Measurements from ENCODE around the gene HYDIN.

HYDIN gene

DNA sequence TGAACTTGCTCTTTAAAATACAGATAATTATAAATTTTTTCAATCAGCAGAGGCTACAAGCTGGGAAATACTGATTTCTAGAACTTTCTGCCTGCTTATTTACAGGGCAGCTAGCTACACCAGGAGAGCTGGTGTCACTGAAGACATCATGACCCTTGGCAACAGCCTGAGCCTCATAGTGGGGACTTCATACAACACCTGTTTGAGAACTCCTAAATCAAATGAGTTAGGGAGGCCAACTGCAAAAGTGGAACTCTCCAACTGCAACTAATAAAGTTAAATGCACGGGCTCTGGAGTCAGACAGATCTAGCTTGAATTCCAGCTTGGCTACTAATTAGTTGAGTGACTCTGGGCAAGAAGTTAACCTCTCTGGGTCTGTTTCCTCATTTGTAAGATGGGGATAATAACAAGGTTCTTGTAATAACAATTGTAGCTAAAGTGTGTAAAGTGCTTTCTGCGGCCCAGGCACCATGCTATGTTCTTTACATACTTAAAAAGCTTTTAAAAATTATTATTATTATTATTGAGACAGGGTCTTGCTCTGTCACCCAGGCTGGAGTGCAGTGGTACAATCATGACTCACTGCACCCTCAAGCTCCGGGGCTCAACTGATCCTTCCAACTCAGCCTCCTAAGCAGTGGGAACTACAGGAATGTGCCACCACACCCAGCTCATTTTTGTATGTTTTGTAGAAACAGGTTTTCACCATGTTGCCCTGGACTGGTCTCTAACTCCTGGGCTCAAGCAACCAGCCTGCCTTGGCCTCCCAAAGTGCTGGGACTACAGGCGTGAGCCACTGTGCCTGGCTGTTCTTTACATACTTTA, 462.9 kb downstream of the HYDIN start:
- DNase-seq (ENCODE audit: low read depth, low spot score) = no peak

DNA sequence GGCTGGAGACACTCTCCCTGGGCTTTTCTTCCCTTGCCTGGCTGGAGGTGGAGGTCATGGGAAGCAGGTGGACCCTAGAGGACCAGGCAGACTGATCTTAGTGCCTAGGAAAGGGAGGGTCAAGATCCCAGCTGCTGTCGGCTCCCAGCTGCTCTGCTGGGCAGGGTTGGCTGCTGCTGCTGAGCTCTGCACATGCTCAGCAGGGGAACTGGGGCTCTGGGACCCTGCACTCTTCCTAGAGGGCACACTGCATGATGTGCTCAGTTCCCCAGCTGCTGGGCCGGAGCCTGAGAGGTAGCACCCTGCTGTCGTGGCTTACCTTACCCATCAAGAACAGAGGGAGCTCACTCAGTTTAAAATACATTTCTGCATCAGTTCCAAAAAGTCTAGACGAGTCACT, 463.9 kb downstream of the HYDIN start:
- DNase-seq (ENCODE audit: low read depth, low spot score) = no peak

DNA sequence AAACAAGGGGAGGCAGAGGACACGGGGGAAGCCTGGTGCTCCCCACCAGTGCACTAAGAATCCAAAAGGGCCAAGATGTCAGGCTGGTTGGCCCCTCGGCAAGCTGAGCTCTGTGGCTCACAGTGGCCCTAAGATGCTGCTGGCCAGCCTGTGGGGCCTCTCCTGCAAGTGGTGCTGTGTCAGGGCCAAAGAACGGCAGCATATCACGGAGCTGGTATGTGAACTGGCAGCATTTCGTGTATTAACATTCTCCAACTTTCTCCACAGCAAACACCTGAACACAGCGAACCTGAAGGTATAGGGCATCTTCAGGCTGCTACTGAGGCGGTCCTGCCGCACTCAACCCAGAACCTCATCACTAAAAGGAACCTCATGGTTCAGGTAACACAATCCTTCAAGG, 464.3 kb downstream of the HYDIN start:
- no peak for DNase-seq (ENCODE audit: low read depth, low spot score)

DNA sequence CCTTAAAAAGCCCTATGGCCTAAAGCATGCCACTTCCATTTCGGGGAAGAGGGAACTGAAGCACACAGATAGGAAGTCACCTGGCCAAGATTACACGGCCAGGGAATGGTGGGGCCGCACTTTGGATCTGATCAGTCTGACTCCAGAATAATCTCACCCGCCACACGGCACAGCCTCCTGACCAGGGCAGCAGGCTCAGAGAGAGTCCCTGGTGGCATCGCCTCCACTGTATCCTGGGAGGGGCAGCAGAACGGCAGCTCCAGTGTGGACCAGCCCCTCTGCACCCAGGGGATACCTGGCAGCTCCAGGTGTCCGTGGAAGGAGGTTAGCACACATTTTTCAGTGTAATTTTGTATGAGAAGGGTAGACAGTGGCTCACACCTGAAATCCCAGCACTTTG, 465.0 kb downstream of the HYDIN start:
- DNase-seq (ENCODE audit: low read depth, low spot score) = no peak

DNA sequence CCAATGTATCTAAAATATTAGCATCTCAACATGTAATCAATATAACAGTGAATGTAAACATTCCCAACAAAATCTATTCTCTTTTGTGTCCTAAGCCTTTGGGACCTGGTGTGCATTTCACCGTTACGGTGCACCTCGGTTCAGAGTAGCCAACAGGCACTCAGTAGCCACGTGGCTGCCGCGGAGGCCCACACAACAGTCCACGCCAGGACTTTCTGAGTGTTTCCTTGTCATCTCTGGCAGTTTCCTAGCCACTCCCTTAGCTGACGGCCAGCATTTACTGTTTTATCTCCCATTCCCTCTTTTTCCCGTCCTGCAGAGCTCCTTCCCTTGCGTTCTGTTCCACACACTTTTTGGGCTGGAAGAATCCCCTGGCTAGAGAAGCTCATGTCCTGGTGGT, 465.9 kb downstream of the HYDIN start:
- no peak for DNase-seq (ENCODE audit: low read depth, low spot score)

DNA sequence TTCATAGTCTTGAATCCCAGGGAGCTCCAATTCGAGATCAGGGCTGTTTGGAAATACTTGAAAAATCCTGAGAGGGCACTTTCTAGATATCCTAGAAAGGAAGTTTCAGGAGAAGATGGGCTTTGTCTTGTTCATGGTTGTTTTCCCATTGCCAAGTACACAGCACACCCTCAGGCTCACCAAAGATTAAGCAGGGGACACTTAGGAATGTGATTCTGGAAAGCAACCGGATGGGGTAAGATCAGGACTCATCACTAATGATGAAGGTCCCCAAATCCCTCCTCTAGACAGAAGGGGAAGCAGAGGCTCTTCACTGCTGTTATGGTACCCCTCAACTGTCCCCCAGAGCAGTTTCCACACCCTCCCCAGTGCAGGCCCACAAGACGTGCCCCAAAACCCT, 470.3 kb downstream of the HYDIN start:
- DNase-seq (ENCODE audit: low read depth, low spot score) = no peak

DNA sequence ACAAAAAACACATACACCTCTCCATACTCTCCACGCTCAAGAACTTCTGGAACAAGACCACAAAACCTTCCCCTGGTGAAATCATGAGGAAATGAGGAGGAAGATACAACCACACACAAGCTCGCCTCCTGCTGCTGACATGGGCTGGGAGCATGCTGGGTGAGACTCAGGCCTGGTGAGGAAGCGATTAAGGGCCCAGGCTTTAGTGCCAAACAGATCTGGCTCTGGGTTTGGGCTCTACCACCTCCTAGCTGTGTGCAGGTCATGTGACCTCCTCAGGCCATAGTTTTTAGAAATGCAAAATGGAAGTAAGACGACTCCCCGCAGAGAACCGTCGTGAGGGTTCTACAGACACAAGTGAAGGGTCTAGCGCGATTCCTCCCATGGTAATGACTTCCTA, 470.9 kb downstream of the HYDIN start:
- no peak for DNase-seq (ENCODE audit: low read depth, low spot score)

DNA sequence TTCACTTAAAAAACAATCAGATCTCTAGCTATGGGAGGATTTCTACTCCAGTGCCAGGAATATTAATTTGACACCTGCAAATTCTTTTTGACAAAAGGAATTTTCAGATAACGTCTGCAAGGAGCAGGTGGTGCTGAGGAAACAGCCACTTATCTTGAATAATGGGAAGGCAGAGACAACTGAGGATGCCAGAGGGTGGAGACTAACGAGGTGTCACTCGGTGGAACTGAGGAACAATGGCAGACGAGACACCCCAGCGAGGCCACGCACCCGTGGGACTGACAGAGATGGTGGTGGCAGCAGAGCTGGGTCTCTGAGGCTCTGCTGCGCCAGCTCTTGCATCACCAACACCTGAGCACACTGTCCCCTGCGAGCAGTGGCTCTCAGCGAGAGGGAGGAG, 471.7 kb downstream of the HYDIN start:
- DNase-seq (ENCODE audit: low read depth, low spot score) = no peak
